LNCAP (cell line): ENCODE data around the gene NRG4.

Experiments used
- CTCF ChIP-seq: fragments of 450-650 bp; IDR thresholded peaks from 2 replicates; pipeline ENCODE4 v1.5.1; 2017; ENCODE audit warnings: mild to moderate bottlenecking

Gene NRG4

GRCh38 chr15:75945953-75946352 lies 66.3 kb downstream of the NRG4 start:
- TF ChIP-seq CTCF: no peak

GRCh38 chr15:75943713-75944215 lies 68.5 kb downstream of the NRG4 start:
- TF ChIP-seq CTCF: no peak

GRCh38 chr15:75943246-75943645 lies 69.0 kb downstream of the NRG4 start:
- no peak for TF ChIP-seq CTCF

DNA sequence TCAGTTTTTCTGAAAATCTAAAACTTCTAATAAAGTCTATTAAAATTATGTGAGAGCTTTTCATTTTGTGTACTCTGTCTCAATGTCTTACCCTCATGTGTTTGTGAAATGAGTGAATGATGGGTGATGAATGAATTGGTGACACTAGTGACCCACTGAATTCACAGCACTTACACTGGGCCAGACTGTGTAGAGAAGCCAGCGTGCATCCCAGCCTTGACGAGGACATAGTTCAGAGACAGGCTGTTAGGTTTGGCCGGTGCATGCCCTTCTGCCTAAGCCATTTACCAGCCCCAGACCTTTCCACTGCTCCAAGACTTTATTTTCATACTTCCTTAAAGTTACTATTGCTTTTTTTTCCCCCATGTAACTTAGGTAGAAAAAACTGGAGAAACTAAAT lies 69.8 kb downstream of the NRG4 start:
- no peak for TF ChIP-seq CTCF

- TF ChIP-seq CTCF: no peak
Measured at GRCh38 chr15:75930866-75931265, 81.4 kb downstream of the NRG4 start.

- TF ChIP-seq CTCF: no peak
Measured at GRCh38 chr15:75929799-75930565, 82.2 kb downstream of the NRG4 start.

GRCh38 chr15:75928680-75929608 lies 83.3 kb downstream of the NRG4 start:
- peak; percentile 67 for TF ChIP-seq CTCF
